Stimulated activated CD4-positive, alpha-beta T cell treated with anti-CD3 and anti-CD28 coated beads, Interleukin-15, amount 100 ng/mL, for 48 hours (primary cell): ENCODE data around the gene NKAIN1.

ENCODE experiments used
- DNase-seq, 2 donors: peaks; one replicate each; pipeline ENCODE4 v3.0.0-alpha.2; 2020; ENCODE audit warnings: low read depth in 2 of 2

The NKAIN1 gene

GRCh38 chr1:31232689-31233088 is 7.0 kb downstream of the NKAIN1 start:
- no peak for DNase-seq

- DNase-seq: no peak
Observed at GRCh38 chr1:31231802-31232201, 7.9 kb downstream of the NKAIN1 start.

DNA sequence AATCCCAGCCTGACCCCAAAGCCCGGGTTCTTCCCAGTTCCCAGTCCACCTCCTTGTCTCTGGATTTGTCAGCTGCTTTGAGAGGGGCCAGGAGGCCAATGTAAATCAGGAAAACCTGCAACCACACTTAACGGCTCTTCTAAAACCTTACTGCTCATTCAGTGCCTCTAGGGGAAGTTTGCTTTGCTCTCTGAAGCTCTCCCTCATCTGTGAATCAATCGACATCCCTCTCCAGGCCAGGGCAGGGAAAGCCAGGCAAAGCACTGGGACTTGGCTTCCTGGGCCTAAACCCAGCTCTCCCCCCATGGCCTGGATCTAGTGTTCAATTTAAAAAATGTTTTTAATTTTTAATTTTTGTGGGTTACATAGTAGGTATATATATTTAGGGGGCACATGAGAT is 9.3 kb downstream of the NKAIN1 start:
- no peak for DNase-seq

- DNase-seq: no peak
Observed at GRCh38 chr1:31228986-31229385, 10.7 kb downstream of the NKAIN1 start.

- no peak for DNase-seq
Observed at GRCh38 chr1:31227891-31228568, 11.7 kb downstream of the NKAIN1 start.

- DNase-seq: no peak
Observed at GRCh38 chr1:31224068-31224467, 15.6 kb downstream of the NKAIN1 start.

GRCh38 chr1:31222176-31222575 is 17.5 kb downstream of the NKAIN1 start:
- no peak for DNase-seq

GRCh38 chr1:31221072-31221471 is 18.6 kb downstream of the NKAIN1 start:
- DNase-seq: no peak

DNA sequence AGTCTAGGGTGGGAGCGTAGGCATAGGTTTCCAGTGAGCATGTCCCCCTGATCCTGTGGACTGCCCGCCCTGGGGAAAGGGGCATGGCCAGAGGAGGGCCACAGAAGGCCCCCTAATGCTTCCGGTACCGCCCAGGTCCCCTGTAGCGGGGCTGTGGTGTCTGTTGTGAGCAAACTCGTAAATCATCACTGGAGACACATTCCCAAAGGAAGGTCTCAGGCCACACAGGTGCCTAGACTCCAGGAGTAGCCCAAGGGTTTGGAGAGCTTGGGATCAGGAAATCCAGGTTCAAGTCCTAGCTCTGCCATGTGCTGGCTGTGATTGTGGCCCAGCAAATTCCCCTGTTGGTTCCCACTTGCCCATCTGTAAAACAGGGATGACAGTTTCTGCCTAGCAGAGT is 20.2 kb downstream of the NKAIN1 start:
- DNase-seq: no peak

DNA sequence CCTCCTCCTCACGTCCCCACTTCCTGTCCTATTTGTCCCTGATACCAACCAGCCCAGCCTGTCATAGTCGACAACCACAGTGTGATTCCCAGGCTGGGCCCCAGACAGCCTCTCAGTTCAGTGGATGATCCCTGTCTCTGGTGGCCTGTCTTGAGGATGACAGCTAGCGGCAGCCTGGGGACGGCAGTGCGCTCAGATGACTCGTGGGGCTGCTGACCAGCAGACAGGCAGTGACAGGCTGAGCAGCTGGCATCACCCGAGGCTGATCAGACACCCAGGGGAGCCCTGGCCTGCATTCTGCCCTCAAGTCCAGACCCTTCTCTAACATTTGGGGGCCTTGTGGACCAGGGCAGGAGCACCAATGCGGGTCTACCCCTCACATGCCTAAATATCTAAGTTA is 21.0 kb downstream of the NKAIN1 start:
- no peak for DNase-seq

DNA sequence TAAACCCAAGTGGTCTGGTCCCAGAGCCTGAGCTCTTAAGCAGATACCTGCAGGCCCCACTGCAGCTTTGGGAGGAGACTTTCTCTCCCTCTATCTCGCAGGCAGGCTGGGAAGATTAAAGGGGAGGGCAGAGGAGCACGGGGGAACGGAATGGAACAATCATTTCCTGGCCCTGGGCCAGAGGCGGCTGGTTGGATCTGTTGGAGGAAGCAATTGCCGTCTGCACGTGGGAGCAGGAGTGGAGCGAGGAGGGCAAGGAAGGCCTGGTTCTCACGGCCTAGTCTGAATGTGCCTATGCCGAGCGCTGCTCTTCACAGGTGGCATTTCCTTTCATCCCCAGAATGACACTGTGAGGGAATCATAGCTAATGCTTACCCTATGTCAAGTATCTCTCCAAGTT is 23.7 kb downstream of the NKAIN1 start:
- no peak for DNase-seq

DNA sequence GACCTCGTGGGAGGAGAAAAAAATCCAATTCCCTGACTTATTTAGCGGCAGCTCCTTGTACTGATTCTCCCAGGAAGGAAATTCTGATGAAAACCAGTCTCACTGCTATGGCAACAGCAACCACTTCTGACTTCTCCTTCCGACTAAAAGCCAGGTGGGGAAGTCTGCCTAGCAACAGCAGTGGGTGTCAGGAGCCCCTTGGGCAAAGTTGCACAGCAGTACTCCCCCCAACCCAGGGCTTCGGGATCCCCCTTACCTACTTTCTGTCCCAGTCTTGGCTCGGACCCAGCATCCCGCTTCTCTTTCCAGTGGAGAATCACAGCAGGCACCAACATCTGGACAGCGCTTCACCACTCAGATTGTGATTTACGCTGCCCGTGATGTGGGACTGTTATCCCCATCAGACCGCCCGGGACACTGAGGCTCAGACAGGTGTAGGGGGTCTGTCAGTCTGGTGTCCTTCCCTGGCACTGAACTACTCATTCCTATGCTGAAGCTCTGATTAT is 24.6 kb downstream of the NKAIN1 start:
- no peak for DNase-seq

DNA sequence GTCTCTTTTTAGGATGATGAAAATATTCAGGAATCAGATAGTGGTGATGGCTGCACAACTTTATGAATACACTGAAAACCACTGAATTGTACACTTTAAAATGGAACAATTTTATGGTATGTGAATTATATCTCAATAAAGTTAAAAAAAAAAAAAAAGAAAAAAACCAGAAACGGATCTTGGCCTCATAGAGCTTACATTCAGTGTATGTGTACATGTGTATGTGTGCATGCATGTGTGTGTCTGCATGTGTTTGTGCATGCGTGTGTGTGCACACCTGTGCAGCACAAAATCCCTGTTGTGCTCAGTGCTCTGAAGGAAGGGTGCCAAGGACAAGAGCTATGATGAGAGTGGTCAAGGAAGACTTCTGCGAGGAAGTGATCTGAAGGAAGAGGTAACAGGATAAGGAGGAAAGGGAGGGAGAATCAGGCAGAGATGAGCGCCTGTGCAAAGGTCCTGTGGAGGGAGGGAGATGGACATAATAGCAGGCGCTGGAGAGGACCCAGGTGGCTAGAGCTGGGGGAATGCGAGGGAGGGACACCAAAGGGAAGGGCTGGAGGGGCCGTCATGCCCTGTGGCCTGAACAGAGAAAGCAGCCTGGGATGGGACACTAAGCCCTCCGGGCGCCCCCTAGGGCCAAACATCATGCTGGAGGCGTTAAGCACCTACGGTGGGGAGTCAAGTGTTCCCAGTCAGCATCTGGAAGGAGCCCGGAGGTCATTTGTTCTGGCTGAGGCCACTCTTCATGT is 25.2 kb downstream of the NKAIN1 start:
- DNase-seq: no peak

GRCh38 chr1:31208361-31208945 is 31.2 kb downstream of the NKAIN1 start:
- no peak for DNase-seq

GRCh38 chr1:31207569-31207968 is 32.1 kb downstream of the NKAIN1 start:
- DNase-seq: no peak

DNA sequence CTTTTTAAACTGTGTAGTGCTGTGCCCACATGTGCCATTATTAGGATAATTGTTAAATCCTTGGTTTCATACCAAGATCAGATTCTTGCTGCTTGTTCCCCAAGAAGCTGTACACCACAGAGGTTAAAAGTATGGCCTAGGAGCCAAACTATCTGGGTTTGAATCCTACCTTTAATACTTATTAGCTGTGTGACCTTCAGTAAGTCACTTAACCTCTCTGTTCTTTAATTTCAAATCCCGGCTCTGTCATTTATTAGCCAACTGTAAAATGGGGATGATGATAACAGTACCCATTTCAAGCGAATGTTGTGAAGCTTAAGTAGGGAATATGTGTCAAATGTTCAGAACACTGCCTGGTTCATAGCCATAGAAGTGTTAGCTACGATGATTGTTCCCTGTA is 32.6 kb downstream of the NKAIN1 start:
- no peak for DNase-seq

GRCh38 chr1:31203215-31203614 is 36.5 kb downstream of the NKAIN1 start:
- DNase-seq: no peak

GRCh38 chr1:31201931-31202360 is 37.7 kb downstream of the NKAIN1 start:
- DNase-seq: no peak

DNA sequence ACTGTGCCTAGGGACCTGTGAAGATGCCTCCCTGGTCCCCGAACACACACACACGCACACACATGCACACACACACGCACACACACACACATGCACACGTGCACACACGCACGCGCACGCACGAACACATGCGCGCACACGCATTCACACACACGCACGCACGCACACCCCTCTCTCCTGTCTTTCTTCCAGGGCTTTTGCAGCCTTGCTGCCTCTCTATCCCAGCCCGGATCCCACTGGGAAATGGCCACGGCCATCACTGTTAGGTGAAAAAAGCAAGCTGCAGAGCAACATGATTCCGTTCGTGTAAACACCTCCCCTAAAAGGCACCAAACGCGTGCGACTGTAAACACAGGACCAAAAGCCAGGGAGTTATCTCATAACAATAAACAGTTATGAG is 39.7 kb downstream of the NKAIN1 start:
- DNase-seq: no peak

DNA sequence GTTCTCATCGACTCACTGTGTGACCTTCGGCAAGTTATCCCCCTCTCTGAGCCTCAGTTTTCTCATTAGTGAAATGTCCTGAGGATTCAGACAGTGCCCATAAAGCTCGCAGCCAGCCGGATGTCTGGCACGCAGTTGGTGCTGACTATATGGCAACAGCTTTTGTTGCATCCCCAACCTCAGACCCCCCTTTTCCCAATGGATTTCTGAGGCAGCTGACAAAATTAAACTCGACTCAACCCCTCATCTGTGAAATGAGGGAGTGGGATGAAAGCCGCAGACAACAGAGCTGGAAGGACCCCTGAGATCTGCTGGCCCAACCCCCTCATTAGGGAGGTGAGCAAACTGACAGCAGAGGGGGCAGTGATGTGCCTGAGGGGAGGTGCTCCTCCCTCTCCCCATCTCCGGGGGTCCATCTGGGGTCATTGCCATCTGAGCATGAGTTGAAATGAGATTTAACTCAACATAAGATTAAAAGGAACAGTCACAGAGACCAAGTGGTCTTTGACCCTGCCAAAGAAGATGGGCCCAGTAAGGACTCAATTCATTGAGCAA is 40.4 kb downstream of the NKAIN1 start:
- DNase-seq: no peak

- DNase-seq: no peak
Observed at GRCh38 chr1:31198600-31198999, 41.1 kb downstream of the NKAIN1 start.

GRCh38 chr1:31198150-31198549 is 41.5 kb downstream of the NKAIN1 start:
- no peak for DNase-seq

- DNase-seq: no peak
Observed at GRCh38 chr1:31196685-31197084, 43.0 kb downstream of the NKAIN1 start.
